HepG2 (cell line): ENCODE measurements around the gene ATF6. TPM values are rescaled to one million over a fixed set of nuclear protein-coding genes. Genes with fewer than 3 reads are reported as not detected.

Experiments used
- ATAC-seq: fragments of 200-7000 bp; cut with Tn5 transposase; 3 replicates; pipeline ENCODE4 v1.9.1; 2020; ENCODE audit warnings: mild to moderate bottlenecking, moderate library complexity
- BruUV-seq: library from RNA; stranded (reverse); fragments of 400-500 nt; replicated peaks from 2 replicates; lab custom pipeline; 2021; lab: Mats Ljungman, UMichigan
- CTCF ChIA-PET: fragments of 300-600 bp; formaldehyde crosslinking; extraction: SDS; loops from one replicate; lab custom pipeline; 2021; ENCODE audit warnings: low total read pairs, inconsistent platforms, low intra/inter-chr PET ratio; lab: Yijun Ruan, JAX
- POLR2A ChIA-PET: fragments of 350-600 bp; sonication (Branson Sonifier 250); formaldehyde crosslinking; loops from one replicate; lab custom pipeline; 2020; ENCODE audit warnings: antibody characterized with exemption, inconsistent platforms; lab: Yijun Ruan, JAX
- DNase-seq: peaks from one replicate; pipeline ENCODE4 v3.0.0-alpha.2; 2015; ENCODE audit warnings: low spot score
- FAIRE-seq: peaks from 3 replicates; lab custom pipeline; 2011; peaks lifted over from hg19 to GRCh38; lab: Jason Lieb, UNC
- H2AFZ ChIP-seq: one replicate; pipeline ENCODE4 v1.6.1; 2011; ENCODE audit warnings: low read length, inconsistent platforms
- H3K27ac ChIP-seq: fragments of 300-600 bp; 3 replicates; pipeline ENCODE4 v1.8.0; 2011; ENCODE audit warnings: mixed run types, mild to moderate bottlenecking, mixed read lengths, low read length, inconsistent platforms; ENCODE audit not compliant: insufficient read depth; ENCODE audit errors: extremely low read length
- H3K27me3 ChIP-seq, 2 experiments: fragments of 200-600 bp in 1 of 2; 2 replicates in 1 of 2; 3 replicates in 1 of 2; pipeline versions ENCODE4 v1.6.0 to v1.8.0; 2011; ENCODE audit warnings: low read length in 2 of 2, mild to moderate bottlenecking in 2 of 2, moderate library complexity in 2 of 2, inconsistent platforms in 1 of 2; ENCODE audit not compliant: insufficient read depth in 2 of 2, control insufficient read depth in 1 of 2
- H3K36me3 ChIP-seq, 2 experiments: fragments of 200-600 bp in 1 of 2; replicated peaks in 1 of 2; 2 replicates in 1 of 2; 3 replicates in 1 of 2; pipeline versions ENCODE4 v1.5.1 to v1.8.0; 2011; ENCODE audit warnings: low read length in 2 of 2, inconsistent platforms in 1 of 2; ENCODE audit not compliant: insufficient read depth in 2 of 2, control insufficient read depth in 1 of 2
- H3K4me1 ChIP-seq: 2 replicates; pipeline ENCODE4 v1.5.1; 2012; ENCODE audit warnings: low read length, inconsistent platforms; ENCODE audit not compliant: insufficient read depth
- H3K4me2 ChIP-seq: 2 replicates; pipeline ENCODE4 v1.6.0; 2011; ENCODE audit warnings: low read depth, low read length, inconsistent platforms
- H3K4me3 ChIP-seq, 3 experiments: fragments of 200-600 bp in 1 of 3; sonication (generic), shearing (Covaris generic) in 1 of 3; replicated peaks in 1 of 3; 2 replicates each; pipeline ENCODE4 v1.5.1; 2011 to 2016; ENCODE audit warnings: low read length in 3 of 3, inconsistent platforms in 2 of 3, low read depth in 2 of 3, mild to moderate bottlenecking in 2 of 3, control low read depth in 1 of 3, mixed read lengths in 1 of 3; ENCODE audit not compliant: insufficient read depth in 1 of 3
- H3K79me2 ChIP-seq: one replicate; pipeline ENCODE4 v1.6.1; 2011; ENCODE audit warnings: low read length, inconsistent platforms; ENCODE audit not compliant: insufficient read depth
- H3K9ac ChIP-seq: 2 replicates; pipeline ENCODE4 v1.6.0; 2011; ENCODE audit warnings: mild to moderate bottlenecking, low read depth, low read length, inconsistent platforms; ENCODE audit not compliant: insufficient read depth
- H3K9me3 ChIP-seq: 2 replicates; pipeline ENCODE4 v1.5.1; 2012; ENCODE audit warnings: mild to moderate bottlenecking, low read length
- H4K20me1 ChIP-seq: 2 replicates; pipeline ENCODE4 v1.6.0; 2011; ENCODE audit warnings: inconsistent platforms, mild to moderate bottlenecking, low read length, moderate library complexity; ENCODE audit not compliant: insufficient read depth
- BRF2 ChIP-seq: sonication (generic); formaldehyde crosslinking; IDR thresholded peaks from 2 replicates; pipeline ENCODE4 v1.8.1; 2022; ENCODE audit warnings: mild to moderate bottlenecking, missing genetic modification reagents
- CENPX ChIP-seq: sonication (generic); formaldehyde crosslinking; IDR thresholded peaks from 2 replicates; pipeline ENCODE4 v1.9.0; 2021; ENCODE audit warnings: mild to moderate bottlenecking, missing genetic modification reagents, moderate library complexity
- FOXC1 ChIP-seq: sonication (generic); formaldehyde crosslinking; IDR thresholded peaks from 2 replicates; pipeline ENCODE4 v1.8.0; 2022; ENCODE audit warnings: mild to moderate bottlenecking, missing genetic modification reagents, borderline replicate concordance
- GLMP ChIP-seq: sonication (generic); formaldehyde crosslinking; IDR thresholded peaks from 2 replicates; pipeline ENCODE4 v1.9.0; 2021; ENCODE audit warnings: missing genetic modification reagents, mild to moderate bottlenecking, borderline replicate concordance
- KDM1A ChIP-seq: IDR thresholded peaks from 2 replicates; pipeline ENCODE4 v1.6.1; 2016; ENCODE audit warnings: missing compliant biosample characterization
- NR2C2 ChIP-seq: sonication (generic); formaldehyde crosslinking; IDR thresholded peaks from 2 replicates; pipeline ENCODE4 v1.4.0; 2020; ENCODE audit warnings: missing genetic modification reagents, mild to moderate bottlenecking, moderate library complexity, borderline replicate concordance
- PLSCR1 ChIP-seq: sonication (generic); formaldehyde crosslinking; IDR thresholded peaks from 2 replicates; pipeline ENCODE4 v1.5.0; 2020; ENCODE audit warnings: missing genetic modification reagents, mild to moderate bottlenecking, borderline replicate concordance
- RFXAP ChIP-seq: sonication (generic); formaldehyde crosslinking; IDR thresholded peaks from 2 replicates; pipeline ENCODE4 v1.4.0; 2020; ENCODE audit warnings: missing genetic modification reagents, borderline replicate concordance
- RXRA ChIP-seq: sonication (generic); formaldehyde crosslinking; IDR thresholded peaks from 2 replicates; pipeline ENCODE4 v1.5.1; 2020; ENCODE audit warnings: missing genetic modification reagents
- SP1 ChIP-seq, 2 experiments: fragments of 450-650 bp in 1 of 2; sonication (generic) in 1 of 2; formaldehyde crosslinking in 1 of 2; IDR thresholded peaks; 2 replicates each; pipeline versions ENCODE4 v1.4.0 to v1.6.1; 2016 to 2020; ENCODE audit warnings: missing genetic modification reagents in 1 of 2
- SP5 ChIP-seq: IDR thresholded peaks from 2 replicates; pipeline ENCODE4 v1.6.1; 2016; ENCODE audit warnings: low read depth, borderline replicate concordance
- TIGD3 ChIP-seq: sonication (generic); formaldehyde crosslinking; IDR thresholded peaks from 2 replicates; pipeline ENCODE4 v1.5.1; 2020; ENCODE audit warnings: mild to moderate bottlenecking, missing genetic modification reagents, borderline replicate concordance
- TOPORS ChIP-seq: sonication (generic); formaldehyde crosslinking; IDR thresholded peaks from 2 replicates; pipeline ENCODE4 v1.8.0; 2023; ENCODE audit warnings: mild to moderate bottlenecking, missing genetic modification reagents
- WIZ ChIP-seq: sonication (generic); formaldehyde crosslinking; IDR thresholded peaks from 2 replicates; pipeline ENCODE4 v1.5.1; 2020; ENCODE audit warnings: mild to moderate bottlenecking, missing genetic modification reagents
- ZNF550 ChIP-seq: sonication (generic); formaldehyde crosslinking; IDR thresholded peaks from 2 replicates; pipeline ENCODE4 v1.4.0; 2020; ENCODE audit warnings: mild to moderate bottlenecking, missing genetic modification reagents, borderline replicate concordance
- ZNF580 ChIP-seq: IDR thresholded peaks from 2 replicates; pipeline ENCODE4 v1.6.1; 2016; ENCODE audit warnings: low read depth, borderline replicate concordance
- ZNF615 ChIP-seq: sonication (generic); formaldehyde crosslinking; IDR thresholded peaks from 2 replicates; pipeline ENCODE4 v1.5.0; 2020; ENCODE audit warnings: mild to moderate bottlenecking, missing genetic modification reagents, borderline replicate concordance
- ZSCAN5A ChIP-seq: sonication (generic); formaldehyde crosslinking; IDR thresholded peaks from 2 replicates; pipeline ENCODE4 v1.8.0; 2022; ENCODE audit warnings: mild to moderate bottlenecking, missing genetic modification reagents, borderline replicate concordance
- WGBS: methylation state at CpG from one replicate; pipeline ENCODE4 v1.1.6; 2017; ENCODE audit warnings: low lambda C conversion rate; 5-methylcytosine and 5-hydroxymethylcytosine counted together
- in situ Hi-C: cut with HindIII; loops from 2 replicates; pipeline ENCODE4 v1.10.0; 2017; ENCODE audit warnings: low pct_unique_long_range_greater_than_20kb; ENCODE audit not compliant: extremely low pct_ligation_motif_present
- intact Hi-C: fragments of 100-400 bp; cut with micrococcal nuclease; formaldehyde crosslinking; loops from one replicate; pipeline ENCODE4 v1.10.0; 2022; ENCODE audit not compliant: unreplicated experiment
- polyA plus RNA-seq, 8 experiments: library from polyadenylated mRNA; depleted of rRNA in 3 of 8; stranded (reverse) in 7 of 8; unstranded in 1 of 8; fragments of >200 nt; fragmentation: Illumina TruSeq in 4 of 8; extraction: Trizol in 4 of 8; gene quantifications; 2 replicates each; pipeline versions ENCODE4 v1.2.1 to v1.2.3, GENCODE V29; 2011 to 2016; ENCODE audit warnings: low read depth in 4 of 8, missing spikeins in 1 of 8, mixed read lengths in 1 of 8; ENCODE audit not compliant: insufficient read depth in 1 of 8
- total RNA-seq, 5 experiments: library from RNA; depleted of rRNA; stranded (reverse); fragments of >200 nt; fragmentation: Illumina TruSeq; extraction: Trizol; gene quantifications; 2 replicates each; pipeline ENCODE4 v1.2.3, GENCODE V29; 2016; ENCODE audit warnings: low read depth in 1 of 5

ATF6 gene
- total and polyA plus RNA-seq, 2 of the 13 experiments (the other 11 are each of a cell fraction or from before 2014, with no cell fraction given), result 13.2 to 14.5 TPM

GRCh38 chr1:161987872-161988271, 221.8 kb downstream of the ATF6 start:
- Histone ChIP-seq H3K4me1 (no peaks in the 10 kb centered on the region), H3K79me2 (no peaks in the 10 kb centered on the region), H3K4me2 (no peak overlapping the region), H4K20me1 (no peaks in the 10 kb centered on the region), H2AFZ (no peak overlapping the region), H3K36me3 (no peaks in the 10 kb centered on the region), H3K9me3 (no peaks in the 10 kb centered on the region), H3K9ac (no peak overlapping the region), H3K27ac (no peak overlapping the region), H3K27me3 (peaks cover 0 to 21% of the 10 kb centered on the region in 2 experiments; a peak in 4 of 5 replicates), H3K4me3 (no peak overlapping the region)
- DNase-seq, result no peak
- ChIA-PET POLR2A (no interaction called here), CTCF (no interaction called here)
- FAIRE-seq, result no peak
- 34% methylated on average over 5 of the region's 5 CpGs for WGBS
- no peak for ATAC-seq
- intact Hi-C loops, result no loop called here
- in situ Hi-C loops, result no loop called here
- BruUV-seq, result no TSS peak
- TF ChIP-seq PLSCR1 (CRISPR knock-in tag), result no peak
- TF ChIP-seq ZSCAN5A (CRISPR knock-in tag), result no peak
- TF ChIP-seq ZNF615, result no peak
- TF ChIP-seq FOXC1, result no peak
- TF ChIP-seq CENPX (CRISPR knock-in tag), result no peak
- TF ChIP-seq SP5 (CRISPR knock-in tag), result no peak
- TF ChIP-seq TIGD3 (CRISPR knock-in tag), result no peak
- TF ChIP-seq ZNF550 (CRISPR knock-in tag), result no peak
- no peak for TF ChIP-seq GLMP (CRISPR knock-in tag)
- no peak for TF ChIP-seq BRF2 (CRISPR knock-in tag)
- no peak for TF ChIP-seq NR2C2 (CRISPR knock-in tag)
- no peak for TF ChIP-seq RXRA (CRISPR knock-in tag)
- no peak for TF ChIP-seq RFXAP (CRISPR knock-in tag)
- no peak for TF ChIP-seq KDM1A (CRISPR knock-in tag)
- no peak for TF ChIP-seq TOPORS (CRISPR knock-in tag)
- no peak for TF ChIP-seq SP1 (IDR thresholded peaks at IDR 0.05)
- no peak for TF ChIP-seq SP1 (CRISPR knock-in tag; IDR thresholded peaks at IDR 0.05)
- TF ChIP-seq WIZ (CRISPR knock-in tag), result no peak
- TF ChIP-seq ZNF580 (CRISPR knock-in tag), result no peak
